K562 (cell line): ENCODE data around the gene LAPTM5. TPM values are rescaled to one million over a fixed set of nuclear protein-coding genes. Genes with fewer than 3 reads are reported as not detected.
A peak's percentile ranks its signal among the peaks of the same experiment; 100 is the strongest.

Experiments
- CREB1 ChIP-seq, 2 experiments: sonication (generic) in 1 of 2; formaldehyde crosslinking in 1 of 2; IDR thresholded peaks; 2 replicates each; pipeline versions ENCODE4 v1.6.1 to v1.8.0; 2012 to 2022; ENCODE audit warnings: inconsistent platforms in 1 of 2, mild to moderate bottlenecking in 1 of 2, missing genetic modification reagents in 1 of 2, moderate library complexity in 1 of 2
- EP300 ChIP-seq: IDR thresholded peaks from 2 replicates; pipeline ENCODE4 v1.6.1; 2012; ENCODE audit warnings: low read length, improper control_type of control experiment
- ERF ChIP-seq: fragments of 450-650 bp; formaldehyde crosslinking; IDR thresholded peaks from 2 replicates; pipeline ENCODE4 v1.4.0; 2020; ENCODE audit warnings: mild to moderate bottlenecking, mixed read lengths
- ETV5 ChIP-seq: sonication (generic); formaldehyde crosslinking; IDR thresholded peaks from 2 replicates; pipeline ENCODE4 v1.4.0; 2020; ENCODE audit warnings: low read depth, mild to moderate bottlenecking, missing genetic modification reagents
- GTF2F1 ChIP-seq: IDR thresholded peaks from 2 replicates; pipeline ENCODE4 v1.6.1; 2011; ENCODE audit warnings: low read depth, low read length, improper control_type of control experiment
- KAT2B ChIP-seq: IDR thresholded peaks from one replicate; pipeline ENCODE4 v1.6.1; 2012; ENCODE audit warnings: low read depth, mild to moderate bottlenecking, control low read depth, inconsistent platforms, low read length, moderate library complexity
- MTA1 ChIP-seq: fragments of 450-650 bp; IDR thresholded peaks from 2 replicates; pipeline ENCODE4 v1.6.1; 2017; ENCODE audit warnings: borderline replicate concordance
- PHF20 ChIP-seq: fragments of 450-650 bp; IDR thresholded peaks from 2 replicates; pipeline ENCODE4 v1.6.1; 2018; ENCODE audit not compliant: partially characterized antibody
- POLR2B ChIP-seq: fragments of 450-650 bp; IDR thresholded peaks from 2 replicates; pipeline ENCODE4 v1.6.1; 2018; ENCODE audit warnings: low read depth; ENCODE audit not compliant: partially characterized antibody
- PREB ChIP-seq: sonication (generic); formaldehyde crosslinking; IDR thresholded peaks from 2 replicates; pipeline ENCODE4 v1.8.1; 2023; ENCODE audit warnings: mild to moderate bottlenecking, missing genetic modification reagents
- RAD21 ChIP-seq, 2 experiments: fragments of 250-450 bp in 1 of 2; fragments of 450-650 bp in 1 of 2; sonication (Bioruptor Pico) in 1 of 2; formaldehyde crosslinking in 1 of 2; IDR thresholded peaks in 1 of 2; conservative IDR thresholded peaks in 1 of 2; 2 replicates each; pipeline versions ENCODE4 v1.4.0 to v1.8.0; 2020 to 2022; ENCODE audit warnings: mild to moderate bottlenecking in 2 of 2, moderate library complexity in 1 of 2
- RBM25 ChIP-seq: fragments of 200-400 bp; formaldehyde crosslinking; IDR thresholded peaks from 2 replicates; pipeline ENCODE4 v1.6.1; 2018; ENCODE audit warnings: low read length, low read depth, moderate library complexity; ENCODE audit not compliant: severe bottlenecking
- RFX5 ChIP-seq: IDR thresholded peaks from 2 replicates; pipeline ENCODE4 v1.6.1; 2011; ENCODE audit warnings: low read depth, mild to moderate bottlenecking, improper control_type of control experiment, low read length
- RFX7 ChIP-seq: fragments of 250-450 bp; sonication (Bioruptor Pico); IDR thresholded peaks from 2 replicates; pipeline ENCODE4 v1.5.1; 2021; ENCODE audit warnings: mild to moderate bottlenecking
- SMAD1 ChIP-seq: fragments of 150-350 bp; IDR thresholded peaks from 2 replicates; pipeline ENCODE4 v1.6.1; 2014; ENCODE audit warnings: low read length, low read depth; ENCODE audit not compliant: partially characterized antibody
- SMAD4 ChIP-seq: fragments of 250-450 bp; sonication (Bioruptor Pico); conservative IDR thresholded peaks from 2 replicates; pipeline ENCODE4 v1.8.0; 2021; ENCODE audit warnings: inconsistent platforms, mild to moderate bottlenecking, moderate library complexity
- SREBF1 ChIP-seq: fragments of 150-350 bp; IDR thresholded peaks from 2 replicates; pipeline ENCODE4 v1.6.1; 2014; ENCODE audit warnings: antibody characterized with exemption, low read depth, low read length, borderline replicate concordance
- SRSF3 ChIP-seq: fragments of 200-400 bp; formaldehyde crosslinking; IDR thresholded peaks from 2 replicates; pipeline ENCODE4 v1.6.1; 2016; ENCODE audit warnings: mild to moderate bottlenecking, low read length, moderate library complexity; ENCODE audit not compliant: insufficient read depth
- STAG1 ChIP-seq: sonication (generic); formaldehyde crosslinking; IDR thresholded peaks from 2 replicates; pipeline ENCODE4 v1.5.0; 2020; ENCODE audit warnings: missing genetic modification reagents, borderline replicate concordance
- STAT6 ChIP-seq: sonication (generic); formaldehyde crosslinking; IDR thresholded peaks from 2 replicates; pipeline ENCODE4 v1.8.1; 2023; ENCODE audit warnings: mild to moderate bottlenecking, missing genetic modification reagents
- ZC3H4 ChIP-seq: sonication (generic); formaldehyde crosslinking; IDR thresholded peaks from 2 replicates; pipeline ENCODE4 v1.9.0; 2021; ENCODE audit warnings: missing genetic modification reagents, borderline replicate concordance
- ZKSCAN8 ChIP-seq: fragments of 200-800 bp; sonication (Bioruptor generic); IDR thresholded peaks from 2 replicates; pipeline ENCODE4 v1.6.1; 2016; ENCODE audit warnings: missing genetic modification characterization, missing compliant biosample characterization
- ZNF41 ChIP-seq: fragments of 250-450 bp; sonication (Bioruptor Pico); conservative IDR thresholded peaks from 2 replicates; pipeline ENCODE4 v1.4.0; 2020; ENCODE audit warnings: mild to moderate bottlenecking
- ZNF436 ChIP-seq: fragments of 250-450, 450-650 bp; sonication (Bioruptor Pico); formaldehyde crosslinking; IDR thresholded peaks from 2 replicates; pipeline ENCODE4 v1.7.0; 2020; ENCODE audit warnings: mild to moderate bottlenecking
- ZNF57 ChIP-seq: fragments of 450-650 bp; formaldehyde crosslinking; IDR thresholded peaks from 2 replicates; pipeline ENCODE4 v1.4.0; 2020; ENCODE audit warnings: mild to moderate bottlenecking, moderate library complexity
- polyA plus RNA-seq, 8 experiments: library from polyadenylated mRNA; depleted of rRNA in 4 of 8; stranded (reverse) in 5 of 8; unstranded in 3 of 8; fragments of >200 nt; fragmentation: Nextera tagmentation in 2 of 8; fragmentation: Illumina TruSeq in 1 of 8; extraction: Ambion mirVana in 2 of 8; extraction: Trizol in 1 of 8; gene quantifications; 2 replicates each; pipeline versions ENCODE4 v1.2.1 to v1.2.3, GENCODE V29; 2011 to 2014; ENCODE audit warnings: inconsistent platforms in 1 of 8, missing spikeins in 1 of 8
- total RNA-seq, 7 experiments: library from RNA; depleted of rRNA in 6 of 7; stranded (reverse); fragments of >200 nt in 6 of 7; fragmentation: Illumina TruSeq in 2 of 7; extraction: Trizol in 2 of 7; gene quantifications; 2 replicates each; pipeline versions ENCODE4 v1.2.1 to v1.2.3, GENCODE V29; 2011 to 2021; ENCODE audit warnings: low replicate concordance in 1 of 7

The LAPTM5 gene
- total and polyA plus RNA-seq, 9 of the 15 experiments (the other 6 are each of a cell fraction or from before 2014, with no cell fraction given): 2.4 to 47.3 (median 20.3) TPM

- TF ChIP-seq STAT6 (CRISPR knock-in tag) (no peak), KAT2B (no peak), MTA1 (no peak), ZNF57 (no peak), SREBF1 (no peak), GTF2F1 (no peak), STAG1 (CRISPR knock-in tag) (no peak), PHF20 (no peak), EP300 (peak; percentile 26; the same call in 1 of the 2 replicates), SMAD1 (peak; percentile 33), ERF (CRISPR knock-in tag) (peak; percentile 52; the same call in 1 of the 2 replicates), RAD21 (CRISPR knock-in tag; conservative IDR thresholded peaks at IDR 0.05 in 1 of 2, IDR thresholded peaks at IDR 0.05 in 1 of 2) (no peak), CREB1 (IDR thresholded peaks at IDR 0.05) (no peak), CREB1 (CRISPR knock-in tag; IDR thresholded peaks at IDR 0.05) (no peak), PREB (CRISPR knock-in tag) (no peak), RBM25 (peak; percentile 96), SRSF3 (0 out of 2 replicates have a peak, but pooled peaks have one; percentile 41), ZKSCAN8 (peak; percentile 59; the same call in 1 of the 2 replicates), SMAD4 (CRISPR knock-in tag) (peak; percentile 65; the same call in 1 of the 2 replicates), ZNF41 (0 out of 2 replicates have a peak, but pooled peaks have one; percentile 9), RFX7 (CRISPR knock-in tag) (peak; percentile 3; the same call in 1 of the 2 replicates), POLR2B (no peak), RFX5 (no peak), ZC3H4 (CRISPR knock-in tag) (no peak), ETV5 (CRISPR knock-in tag) (0 out of 2 replicates have a peak, but pooled peaks have one; percentile 16), ZNF436 (CRISPR knock-in tag) (no peak)
Observed at GRCh38 chr1:30765556-30766434, 8.2 kb upstream of the LAPTM5 start (continued).
